Neural cell (in vitro differentiated cells): Measurements from ENCODE around the gene ACY1. TPM values are rescaled to one million over a fixed set of nuclear protein-coding genes. Genes with fewer than 3 reads are reported as not detected.

ENCODE experiments used
- H2AFZ ChIP-seq: fragments of 200-600, 300-800 bp; sonication (generic), shearing (Covaris generic); 2 replicates; pipeline ENCODE4 v1.6.0; 2014; ENCODE audit warnings: low read depth, mild to moderate bottlenecking, antibody characterized with exemption, low read length, moderate library complexity
- H3F3A ChIP-seq: fragments of 200-600 bp; shearing (Covaris generic); 2 replicates; pipeline ENCODE4 v1.6.1; 2016; ENCODE audit warnings: mild to moderate bottlenecking, moderate library complexity, mixed read lengths, antibody characterized with exemption, low read length; ENCODE audit not compliant: insufficient read depth, poor library complexity, severe bottlenecking
- H3K27ac ChIP-seq: fragments of 200-600, 300-800 bp; sonication (generic), shearing (Covaris generic); 2 replicates; pipeline ENCODE4 v1.5.1; 2014; ENCODE audit warnings: mild to moderate bottlenecking, low read length, moderate library complexity
- H3K27me3 ChIP-seq: fragments of 300-800, 200-600 bp; sonication (generic), shearing (Covaris generic); 2 replicates; pipeline ENCODE4 v1.6.0; 2014; ENCODE audit warnings: mild to moderate bottlenecking, low read depth, low read length, moderate library complexity; ENCODE audit not compliant: insufficient read depth
- H3K36me3 ChIP-seq: fragments of 300-800, 200-600 bp; sonication (generic), shearing (Covaris generic); 2 replicates; pipeline ENCODE4 v1.5.1; 2014; ENCODE audit warnings: mild to moderate bottlenecking, antibody characterized with exemption, low read length, moderate library complexity; ENCODE audit not compliant: insufficient read depth
- H3K4me2 ChIP-seq: fragments of 300-800, 200-600 bp; sonication (generic), shearing (Covaris generic); 2 replicates; pipeline ENCODE4 v1.6.0; 2014; ENCODE audit warnings: mild to moderate bottlenecking, low read length
- H3K4me3 ChIP-seq: fragments of 300-800, 200-600 bp; sonication (generic), shearing (Covaris generic); 2 replicates; pipeline ENCODE4 v1.5.1; 2014; ENCODE audit warnings: mild to moderate bottlenecking, low read length, moderate library complexity
- H3K79me2 ChIP-seq: fragments of 200-600 bp; shearing (Covaris generic); replicated peaks from 2 replicates; pipeline ENCODE4 v1.6.0; 2014; ENCODE audit warnings: mild to moderate bottlenecking, low read length, moderate library complexity; ENCODE audit not compliant: insufficient read depth
- H3K9ac ChIP-seq: fragments of 300-800, 200-600 bp; sonication (generic), shearing (Covaris generic); 2 replicates; pipeline ENCODE4 v1.6.1; 2016; ENCODE audit warnings: mild to moderate bottlenecking, low read length, mixed read lengths
- H3K9me2 ChIP-seq: fragments of 200-600 bp; shearing (Covaris generic); 2 replicates; pipeline ENCODE4 v1.6.1; 2016; ENCODE audit warnings: mild to moderate bottlenecking, low read length, mixed read lengths; ENCODE audit not compliant: insufficient read depth
- H3K9me3 ChIP-seq: fragments of 200-600, 300-800 bp; sonication (generic), shearing (Covaris generic); 2 replicates; pipeline ENCODE4 v1.6.1; 2016; ENCODE audit warnings: mild to moderate bottlenecking, mixed run types, low read length, moderate library complexity, mixed read lengths
- H4K20me1 ChIP-seq: fragments of 200-600 bp; shearing (Covaris generic); 2 replicates; pipeline ENCODE4 v1.6.1; 2016; ENCODE audit warnings: mild to moderate bottlenecking, mixed run types; ENCODE audit not compliant: insufficient read depth
- EP300 ChIP-seq: fragments of 450-650 bp; conservative IDR thresholded peaks from 2 replicates; pipeline ENCODE4 v1.6.1; 2014; ENCODE audit warnings: antibody characterized with exemption, mild to moderate bottlenecking, moderate library complexity; ENCODE audit not compliant: poor library complexity, severe bottlenecking
- EZH2 ChIP-seq: fragments of 200-600, 300-800 bp; shearing (Covaris generic), sonication (generic); IDR thresholded peaks from 2 replicates; pipeline ENCODE4 v1.6.1; 2014; ENCODE audit warnings: antibody characterized with exemption, low read length, borderline replicate concordance, mild to moderate bottlenecking; ENCODE audit not compliant: insufficient read depth, poor library complexity, severe bottlenecking
- MXI1 ChIP-seq: fragments of 450-650 bp; conservative IDR thresholded peaks from 2 replicates; pipeline ENCODE4 v1.6.1; 2014; ENCODE audit warnings: antibody characterized with exemption, mild to moderate bottlenecking; ENCODE audit not compliant: poor library complexity, severe bottlenecking
- POLR2AphosphoS5 ChIP-seq: IDR thresholded peaks from 2 replicates; pipeline ENCODE4 v1.6.1; 2012
- RAD21 ChIP-seq: fragments of 450-650 bp; conservative IDR thresholded peaks from 2 replicates; pipeline ENCODE4 v1.6.1; 2014; ENCODE audit warnings: antibody characterized with exemption, mild to moderate bottlenecking, moderate library complexity
- SMC3 ChIP-seq: fragments of 450-650 bp; conservative IDR thresholded peaks from 2 replicates; pipeline ENCODE4 v1.6.1; 2014; ENCODE audit warnings: antibody characterized with exemption, mild to moderate bottlenecking, moderate library complexity; ENCODE audit not compliant: poor library complexity
- TAF1 ChIP-seq: IDR thresholded peaks from 2 replicates; pipeline ENCODE4 v1.6.1; 2012; ENCODE audit warnings: low read depth
- polyA plus RNA-seq: library from polyadenylated mRNA; depleted of rRNA; stranded (reverse); fragments of >200 nt; gene quantifications from 2 replicates; pipeline ENCODE4 v1.2.3, GENCODE V29; 2014
- TF ChIP-seq, protein P1 (sequence below): fragments of 450-650 bp; IDR thresholded peaks from 2 replicates; pipeline ENCODE4 v1.5.1; 2014; ENCODE audit warnings: antibody characterized with exemption, mild to moderate bottlenecking, moderate library complexity; ENCODE audit not compliant: poor library complexity, severe bottlenecking
- TF ChIP-seq, protein P2 (sequence below): IDR thresholded peaks from 2 replicates; pipeline ENCODE4 v1.6.1; 2012; ENCODE audit warnings: borderline replicate concordance

Gene ACY1
- polyA plus RNA-seq, 1 donor from 2014 or later = 14.4 TPM

DNA sequence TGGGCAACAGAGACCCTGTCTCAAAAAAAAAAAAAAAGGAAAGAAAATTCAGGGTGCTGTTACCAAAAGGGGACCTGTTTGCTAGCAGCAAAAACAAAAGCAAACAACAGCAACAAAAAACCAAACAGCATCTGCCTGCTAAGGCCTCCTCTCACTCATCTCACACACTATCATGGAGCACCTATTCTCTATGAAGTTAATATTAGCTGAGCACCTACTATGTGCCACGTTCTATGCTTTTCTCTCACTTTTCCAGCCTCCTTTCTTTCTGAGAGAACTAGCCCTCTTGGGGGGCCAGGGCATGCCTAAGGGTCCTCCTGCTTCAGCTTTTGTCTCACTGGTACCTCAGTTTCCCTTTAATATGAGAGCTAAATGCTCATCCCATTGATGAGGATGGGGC lies 28.6 kb upstream of the ACY1 start:
- Histone ChIP-seq H3K4me3 (no peak overlapping the region), H2AFZ (no peak overlapping the region), H3K9me3 (no peaks in the 10 kb centered on the region), H3K9ac (no peak overlapping the region), H3K36me3 (no peaks in the 10 kb centered on the region), H3K4me2 (no peak overlapping the region), H3F3A (no peaks in the 10 kb centered on the region), H3K79me2 (no peaks in the 10 kb centered on the region), H3K27me3 (peaks cover 14% of the 10 kb centered on the region), H4K20me1 (no peaks in the 10 kb centered on the region), H3K27ac (no peak overlapping the region), H3K9me2 (no peaks in the 10 kb centered on the region)
- TF ChIP-seq, protein P1, sequence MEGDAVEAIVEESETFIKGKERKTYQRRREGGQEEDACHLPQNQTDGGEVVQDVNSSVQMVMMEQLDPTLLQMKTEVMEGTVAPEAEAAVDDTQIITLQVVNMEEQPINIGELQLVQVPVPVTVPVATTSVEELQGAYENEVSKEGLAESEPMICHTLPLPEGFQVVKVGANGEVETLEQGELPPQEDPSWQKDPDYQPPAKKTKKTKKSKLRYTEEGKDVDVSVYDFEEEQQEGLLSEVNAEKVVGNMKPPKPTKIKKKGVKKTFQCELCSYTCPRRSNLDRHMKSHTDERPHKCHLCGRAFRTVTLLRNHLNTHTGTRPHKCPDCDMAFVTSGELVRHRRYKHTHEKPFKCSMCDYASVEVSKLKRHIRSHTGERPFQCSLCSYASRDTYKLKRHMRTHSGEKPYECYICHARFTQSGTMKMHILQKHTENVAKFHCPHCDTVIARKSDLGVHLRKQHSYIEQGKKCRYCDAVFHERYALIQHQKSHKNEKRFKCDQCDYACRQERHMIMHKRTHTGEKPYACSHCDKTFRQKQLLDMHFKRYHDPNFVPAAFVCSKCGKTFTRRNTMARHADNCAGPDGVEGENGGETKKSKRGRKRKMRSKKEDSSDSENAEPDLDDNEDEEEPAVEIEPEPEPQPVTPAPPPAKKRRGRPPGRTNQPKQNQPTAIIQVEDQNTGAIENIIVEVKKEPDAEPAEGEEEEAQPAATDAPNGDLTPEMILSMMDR = no peak
- TF ChIP-seq MXI1 = no peak
- TF ChIP-seq, protein P2, sequence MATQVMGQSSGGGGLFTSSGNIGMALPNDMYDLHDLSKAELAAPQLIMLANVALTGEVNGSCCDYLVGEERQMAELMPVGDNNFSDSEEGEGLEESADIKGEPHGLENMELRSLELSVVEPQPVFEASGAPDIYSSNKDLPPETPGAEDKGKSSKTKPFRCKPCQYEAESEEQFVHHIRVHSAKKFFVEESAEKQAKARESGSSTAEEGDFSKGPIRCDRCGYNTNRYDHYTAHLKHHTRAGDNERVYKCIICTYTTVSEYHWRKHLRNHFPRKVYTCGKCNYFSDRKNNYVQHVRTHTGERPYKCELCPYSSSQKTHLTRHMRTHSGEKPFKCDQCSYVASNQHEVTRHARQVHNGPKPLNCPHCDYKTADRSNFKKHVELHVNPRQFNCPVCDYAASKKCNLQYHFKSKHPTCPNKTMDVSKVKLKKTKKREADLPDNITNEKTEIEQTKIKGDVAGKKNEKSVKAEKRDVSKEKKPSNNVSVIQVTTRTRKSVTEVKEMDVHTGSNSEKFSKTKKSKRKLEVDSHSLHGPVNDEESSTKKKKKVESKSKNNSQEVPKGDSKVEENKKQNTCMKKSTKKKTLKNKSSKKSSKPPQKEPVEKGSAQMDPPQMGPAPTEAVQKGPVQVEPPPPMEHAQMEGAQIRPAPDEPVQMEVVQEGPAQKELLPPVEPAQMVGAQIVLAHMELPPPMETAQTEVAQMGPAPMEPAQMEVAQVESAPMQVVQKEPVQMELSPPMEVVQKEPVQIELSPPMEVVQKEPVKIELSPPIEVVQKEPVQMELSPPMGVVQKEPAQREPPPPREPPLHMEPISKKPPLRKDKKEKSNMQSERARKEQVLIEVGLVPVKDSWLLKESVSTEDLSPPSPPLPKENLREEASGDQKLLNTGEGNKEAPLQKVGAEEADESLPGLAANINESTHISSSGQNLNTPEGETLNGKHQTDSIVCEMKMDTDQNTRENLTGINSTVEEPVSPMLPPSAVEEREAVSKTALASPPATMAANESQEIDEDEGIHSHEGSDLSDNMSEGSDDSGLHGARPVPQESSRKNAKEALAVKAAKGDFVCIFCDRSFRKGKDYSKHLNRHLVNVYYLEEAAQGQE = no peak

DNA sequence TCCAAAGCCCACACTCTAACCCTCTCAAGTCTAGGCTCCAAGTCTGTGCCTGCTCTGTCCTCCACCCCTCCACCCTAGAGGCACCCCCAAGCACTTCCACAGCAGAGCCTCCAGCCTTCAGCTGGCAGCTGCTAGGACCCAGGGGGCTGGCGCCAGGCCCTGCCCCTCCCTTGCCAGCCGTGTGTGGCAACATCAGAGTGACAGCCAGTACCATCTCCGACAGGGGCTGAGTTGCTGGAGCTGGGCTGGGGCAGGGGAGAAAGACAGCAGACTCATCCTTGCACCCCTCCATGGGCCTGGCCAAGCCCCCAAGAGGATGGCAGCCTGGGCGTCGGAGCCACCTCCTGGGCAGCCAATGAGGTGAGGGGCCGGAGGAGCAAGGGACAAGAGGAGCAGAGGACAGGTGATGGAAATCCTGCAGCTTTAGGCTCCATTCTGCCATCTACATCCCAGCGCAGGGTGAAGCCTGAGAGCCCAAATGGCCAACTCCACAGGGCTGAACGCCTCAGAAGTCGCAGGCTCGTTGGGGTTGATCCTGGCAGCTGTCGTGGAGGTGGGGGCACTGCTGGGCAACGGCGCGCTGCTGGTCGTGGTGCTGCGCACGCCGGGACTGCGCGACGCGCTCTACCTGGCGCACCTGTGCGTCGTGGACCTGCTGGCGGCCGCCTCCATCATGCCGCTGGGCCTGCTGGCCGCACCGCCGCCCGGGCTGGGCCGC lies 28.0 kb upstream of the ACY1 start, which contains the start of gene GPR62:
Gene GPR62 (plus strand): TSS at position 207 of the 718 bp plus-strand sequence. CDS start 272 bp downstream, at position 479.
- H3K4me2 ChIP-seq = no peak within 1 kb of the TSS
- peaks cover 14% of the 10 kb centered on the region for H3K27me3 ChIP-seq
- TF ChIP-seq, protein P1 = no peak
- TF ChIP-seq SMC3 (no peak), EZH2 (no peak), RAD21 (no peak), POLR2AphosphoS5 (no peak), EP300 (no peak), TAF1 (no peak), MXI1 (no peak)
- TF ChIP-seq, protein P2 = no peak
- H4K20me1 ChIP-seq = no peaks in the 10 kb centered on the region
- H2AFZ ChIP-seq = no peak within 1 kb of the TSS
- no peak within 1 kb of the TSS for H3K27ac ChIP-seq
- H3K9me3 ChIP-seq = no peaks in the 10 kb centered on the region
- no peak within 1 kb of the TSS for H3K4me3 ChIP-seq
- H3K36me3 ChIP-seq = no peaks in the 10 kb centered on the region
- H3K79me2 ChIP-seq = no peaks in the 10 kb centered on the region
- no peak within 1 kb of the TSS for H3K9ac ChIP-seq
- H3K9me2 ChIP-seq = no peaks in the 10 kb centered on the region
- no peaks in the 10 kb centered on the region for H3F3A ChIP-seq
